GM20000 (cell line): ENCODE data around the gene IGSF6.
"Not testable (repeated sequence)": the region's sequence is repeated elsewhere in the genome, so short reads cannot be mapped to it uniquely, and the experiment has no call there.

ENCODE experiments used
- DNase-seq: peaks from one replicate; pipeline ENCODE4 v3.0.0; 2012; ENCODE audit warnings: low spot score
- CTCF ChIP-seq: IDR thresholded peaks from 2 replicates; pipeline ENCODE4 v1.5.1; 2012; ENCODE audit warnings: mild to moderate bottlenecking, control low read depth; ENCODE audit errors: extremely low read depth, missing control alignments

Gene IGSF6

GRCh38 chr16:21685034-21685455, 32.6 kb upstream of the IGSF6 start:
- no peak for TF ChIP-seq CTCF
- DNase-seq, result no peak

- TF ChIP-seq CTCF, result peak; percentile 35
- peak; percentile 21 for DNase-seq
These were observed 31.8 kb upstream of the IGSF6 start for GRCh38 chr16:21684199-21684598.

- TF ChIP-seq CTCF, result no peak
- no peak for DNase-seq
These were observed 30.8 kb upstream of the IGSF6 start for GRCh38 chr16:21683184-21683583.

GRCh38 chr16:21680714-21681113, 28.3 kb upstream of the IGSF6 start:
- DNase-seq, result not testable (repeated sequence)

GRCh38 chr16:21674456-21674855, 22.0 kb upstream of the IGSF6 start:
- DNase-seq, result not testable (repeated sequence)

- TF ChIP-seq CTCF, result no peak
- no peak for DNase-seq
These were observed 21.1 kb upstream of the IGSF6 start for GRCh38 chr16:21673469-21673868.

DNA sequence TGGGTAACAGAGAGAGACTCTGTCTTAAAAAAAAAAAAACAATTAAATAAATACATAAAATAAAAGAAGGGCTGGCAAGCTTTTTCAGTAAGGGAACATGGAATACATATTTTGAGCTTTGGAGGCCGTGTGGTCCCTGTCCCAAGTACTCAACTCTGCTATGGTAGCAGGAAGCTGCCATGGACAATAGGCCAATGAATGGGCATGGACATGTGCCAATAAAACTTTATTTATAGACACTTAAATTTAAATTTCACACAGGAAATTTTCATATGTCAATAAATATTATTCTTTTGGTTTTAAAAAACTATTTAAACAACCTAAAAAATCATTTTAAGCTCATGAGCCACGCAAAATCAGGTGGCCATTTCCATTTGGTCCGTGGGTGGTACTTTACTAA, 15.2 kb upstream of the IGSF6 start:
- no peak for DNase-seq
- no peak for TF ChIP-seq CTCF

GRCh38 chr16:21666772-21667171, 14.4 kb upstream of the IGSF6 start:
- no peak for TF ChIP-seq CTCF
- DNase-seq, result no peak
